GM10847 (cell line): ENCODE results near the gene KRTAP3-2.

Experiments used
- POLR2A ChIP-seq: IDR thresholded peaks from 2 replicates; pipeline ENCODE4 v1.6.1; 2011; ENCODE audit not compliant: insufficient read length; ENCODE audit errors: extremely low read depth

The KRTAP3-2 gene

DNA sequence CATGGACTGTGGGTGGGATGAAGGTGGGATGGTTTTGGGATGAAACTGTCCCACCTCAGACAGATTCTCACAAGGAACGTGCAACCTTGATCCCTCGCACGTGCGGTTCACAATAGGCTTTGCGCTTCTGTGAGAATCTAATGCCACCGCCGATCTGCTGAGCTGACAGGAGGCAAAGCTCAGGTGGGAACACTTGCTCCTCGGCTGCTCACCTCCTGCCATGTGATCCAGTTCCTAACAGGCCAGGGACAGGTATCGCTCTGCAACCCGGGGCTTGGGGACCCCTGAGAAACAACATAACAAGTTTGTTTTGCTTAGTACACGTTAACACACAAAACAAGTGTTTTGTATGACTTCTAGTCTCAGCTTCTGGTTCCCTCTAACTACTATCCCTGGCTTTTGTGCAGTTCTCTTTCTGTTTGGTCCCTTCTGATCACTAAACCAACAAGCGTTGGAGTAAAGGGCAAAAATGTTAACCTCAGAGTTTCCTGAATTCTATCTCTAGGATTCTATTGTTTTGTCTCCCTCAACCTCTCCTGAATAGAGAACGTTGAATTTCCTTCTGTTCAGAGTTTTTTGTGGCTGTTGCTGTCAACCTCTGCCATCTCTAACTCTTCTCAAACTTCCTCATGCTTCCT, 17.0 kb upstream of the KRTAP3-2 start:
- no peak for TF ChIP-seq POLR2A

DNA sequence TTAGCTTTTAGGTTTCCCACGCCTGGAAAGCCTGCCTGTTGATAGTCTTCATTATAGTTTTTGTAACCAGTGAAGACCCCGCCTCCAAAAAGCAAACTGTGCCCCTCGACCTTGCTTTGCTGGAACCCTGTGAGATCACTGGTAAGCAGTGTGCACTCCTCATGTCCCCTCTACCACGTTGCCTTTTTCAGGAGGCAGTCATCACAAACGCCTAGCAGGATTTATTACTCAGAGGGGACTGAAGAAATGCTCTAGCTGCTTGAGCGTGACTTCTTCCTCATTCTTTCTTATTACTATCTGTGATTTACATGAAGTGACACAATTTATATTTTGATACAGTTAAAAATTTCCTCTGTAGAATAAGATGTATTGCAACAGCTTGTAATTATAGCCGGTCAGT, 15.7 kb upstream of the KRTAP3-2 start:
- no peak for TF ChIP-seq POLR2A

DNA sequence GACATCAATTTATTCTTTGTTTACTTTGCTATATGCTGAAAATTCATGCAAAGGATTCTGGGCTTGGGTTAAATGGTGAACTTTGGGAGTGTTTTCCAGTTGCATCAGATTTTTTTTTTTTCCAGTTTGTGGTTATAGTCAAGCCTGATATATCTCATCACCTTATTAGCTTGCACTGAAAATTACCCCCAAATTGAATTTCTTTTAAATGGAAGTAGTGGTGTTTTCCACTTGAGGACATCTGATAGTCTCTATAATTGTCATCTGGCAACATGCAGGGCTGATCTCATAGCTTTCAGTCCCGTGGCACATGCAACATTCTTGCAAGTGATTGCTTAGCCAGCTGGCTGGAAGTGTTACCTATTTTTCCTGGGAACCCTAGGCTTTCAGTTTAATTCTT, 13.9 kb upstream of the KRTAP3-2 start:
- TF ChIP-seq POLR2A: no peak

DNA sequence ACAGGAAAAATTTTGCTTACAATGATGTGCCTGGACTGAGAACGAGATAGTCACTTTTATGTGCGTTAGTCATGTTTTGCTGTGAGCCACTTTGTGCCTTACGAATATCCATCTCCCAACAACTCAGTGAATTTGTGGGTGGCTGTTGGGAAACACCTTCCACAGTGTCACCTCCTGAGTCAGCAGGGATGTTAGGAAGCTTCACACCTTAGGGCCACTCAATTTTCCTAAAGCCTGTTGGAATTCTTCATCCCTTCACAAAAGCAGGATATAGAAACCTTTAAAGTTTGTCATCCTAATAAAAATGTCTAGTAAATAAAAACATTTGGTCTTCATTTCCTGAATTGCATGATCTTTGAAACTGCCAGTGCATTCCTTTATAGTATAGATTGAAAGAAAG, 13.5 kb upstream of the KRTAP3-2 start:
- TF ChIP-seq POLR2A: no peak

DNA sequence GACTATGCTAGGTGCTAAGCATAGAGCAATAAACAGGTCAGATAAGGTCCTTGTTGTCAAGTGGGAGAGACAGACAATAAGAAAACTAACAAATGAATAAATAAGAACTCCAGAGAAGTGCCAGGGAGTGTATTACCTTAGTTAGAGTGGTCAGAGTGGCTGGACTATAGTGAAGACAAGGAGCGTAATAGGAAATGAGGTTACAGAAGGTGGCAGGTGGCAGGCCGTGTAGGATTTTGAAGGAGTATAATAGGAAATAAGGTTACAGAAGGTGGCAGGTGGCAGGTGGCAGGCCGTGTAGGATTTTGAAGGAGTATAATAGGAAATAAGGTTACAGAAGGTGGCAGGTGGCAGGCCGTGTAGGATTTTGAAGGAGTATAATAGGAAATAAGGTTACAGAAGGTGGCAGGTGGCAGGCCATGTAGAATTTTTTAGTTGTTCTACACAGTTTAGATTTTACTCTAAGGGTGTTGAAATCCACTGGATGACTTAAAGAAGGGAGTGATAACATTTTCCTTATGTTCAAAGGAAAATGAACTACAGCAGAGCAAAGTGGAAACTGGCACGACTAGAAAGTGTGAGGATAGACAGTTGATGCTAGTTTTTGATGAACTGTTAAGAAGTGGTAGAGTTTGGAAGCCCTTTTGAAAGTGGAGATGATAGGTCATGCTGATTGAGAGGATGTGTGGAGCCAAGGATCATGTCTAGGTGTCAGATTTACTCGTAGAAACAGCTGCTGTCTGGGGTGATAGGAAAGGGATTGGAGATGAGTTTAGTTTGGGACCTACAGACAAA, 12.8 kb upstream of the KRTAP3-2 start:
- TF ChIP-seq POLR2A: no peak

DNA sequence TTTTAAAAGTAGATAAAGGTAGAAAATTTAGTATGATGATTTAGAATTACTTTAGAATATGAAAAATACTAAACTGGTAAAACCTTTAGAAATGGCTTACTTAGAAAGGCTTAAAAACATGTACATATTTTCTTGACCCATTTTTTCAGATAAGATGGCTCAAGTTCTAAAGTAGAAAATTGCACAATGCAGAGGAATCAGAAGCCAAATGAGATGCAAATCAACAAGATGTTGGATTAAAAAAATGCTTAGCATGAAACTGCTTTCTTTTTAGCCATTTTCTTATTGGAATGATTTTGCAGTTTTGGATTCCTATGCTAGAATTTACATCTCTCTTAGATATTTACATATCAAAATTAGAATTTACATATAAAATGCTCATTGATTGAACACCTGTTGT, 10.7 kb upstream of the KRTAP3-2 start:
- TF ChIP-seq POLR2A: no peak

DNA sequence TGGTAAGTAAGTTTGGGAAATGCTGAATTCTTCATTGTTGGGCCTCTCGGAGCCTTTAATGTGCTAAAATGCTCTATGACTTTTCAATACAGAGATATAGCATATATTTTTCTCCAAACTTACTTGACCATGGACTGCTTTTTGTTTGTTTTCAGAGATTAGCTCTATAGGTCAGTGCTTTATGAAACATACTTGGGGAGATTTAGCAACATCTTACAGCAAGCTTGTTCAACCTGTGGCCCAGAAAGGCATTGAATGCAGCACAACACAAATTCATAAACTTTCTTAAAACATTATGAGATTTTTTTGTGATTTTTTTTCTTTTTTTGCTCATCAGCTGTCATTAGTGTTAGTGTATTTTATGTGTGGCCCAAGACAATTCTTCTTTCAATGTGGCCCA, 10.2 kb upstream of the KRTAP3-2 start:
- TF ChIP-seq POLR2A: no peak

DNA sequence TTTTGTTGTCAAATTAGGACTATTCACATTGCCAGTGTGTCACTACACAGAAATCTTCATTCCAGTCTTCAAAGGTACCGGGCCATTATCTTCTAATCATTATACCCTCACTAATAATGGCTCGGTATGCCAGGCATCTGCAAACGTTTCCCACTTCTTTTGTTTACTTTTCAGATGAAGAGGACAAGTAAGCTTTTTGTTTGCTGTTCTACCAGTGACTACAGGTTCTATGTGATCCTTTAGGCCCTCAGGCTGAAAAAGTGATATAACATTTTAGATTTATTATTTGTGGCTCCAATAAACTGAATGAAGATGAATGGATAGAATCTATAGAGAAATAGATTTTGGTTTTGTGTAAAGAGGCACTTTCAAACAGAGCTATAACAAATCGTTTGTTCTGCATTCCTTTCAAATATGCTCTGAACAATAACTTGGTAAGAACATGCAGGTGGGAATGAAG, 9.6 kb upstream of the KRTAP3-2 start:
- no peak for TF ChIP-seq POLR2A

DNA sequence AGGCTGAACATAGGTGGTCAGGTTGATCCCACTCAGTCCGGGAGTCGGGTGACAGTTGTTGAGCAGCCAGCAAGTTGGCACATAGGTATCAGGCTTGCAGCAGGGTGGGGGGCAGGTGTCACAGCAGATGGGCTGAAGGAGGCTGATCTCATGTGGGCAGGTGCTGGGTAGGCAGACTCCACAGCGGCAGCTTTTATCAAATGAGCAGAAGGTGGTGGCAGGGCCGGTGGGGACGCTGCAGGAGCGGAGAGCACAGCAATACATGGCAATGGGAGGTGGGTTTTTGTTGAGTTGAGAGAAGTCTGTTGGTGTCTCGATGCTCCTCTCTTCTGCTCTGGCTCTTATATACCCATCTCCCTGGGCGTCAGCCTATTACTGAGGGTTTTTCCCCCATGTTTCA, 9.1 kb upstream of the KRTAP3-2 start, which contains the start of gene KRTAP3-1:
TSS of gene KRTAP3-1 (minus strand) at position 318 of the 400 bp plus-strand sequence. CDS start at position 264, 54 bp downstream.
- no peak for TF ChIP-seq POLR2A

DNA sequence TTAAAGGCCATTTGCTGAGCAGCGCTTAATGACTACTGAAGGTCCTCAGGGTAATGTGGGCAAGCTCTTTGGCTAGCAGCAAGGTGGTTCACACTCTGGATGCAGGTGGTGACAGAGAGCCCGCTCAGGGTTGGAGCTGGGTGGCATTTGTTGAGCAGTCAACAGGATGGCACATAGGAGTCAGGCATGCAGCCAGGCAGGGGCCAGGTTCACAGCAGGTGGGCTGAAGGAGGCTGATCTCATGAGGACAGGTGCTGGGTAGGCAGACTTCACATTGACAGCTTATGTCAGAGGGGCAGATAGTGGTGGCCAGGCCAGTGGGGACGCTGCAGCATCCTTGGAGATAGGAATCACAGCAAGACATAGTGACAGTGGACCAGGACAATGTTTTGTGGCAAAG, 4.7 kb upstream of the KRTAP3-2 start:
- no peak for TF ChIP-seq POLR2A

DNA sequence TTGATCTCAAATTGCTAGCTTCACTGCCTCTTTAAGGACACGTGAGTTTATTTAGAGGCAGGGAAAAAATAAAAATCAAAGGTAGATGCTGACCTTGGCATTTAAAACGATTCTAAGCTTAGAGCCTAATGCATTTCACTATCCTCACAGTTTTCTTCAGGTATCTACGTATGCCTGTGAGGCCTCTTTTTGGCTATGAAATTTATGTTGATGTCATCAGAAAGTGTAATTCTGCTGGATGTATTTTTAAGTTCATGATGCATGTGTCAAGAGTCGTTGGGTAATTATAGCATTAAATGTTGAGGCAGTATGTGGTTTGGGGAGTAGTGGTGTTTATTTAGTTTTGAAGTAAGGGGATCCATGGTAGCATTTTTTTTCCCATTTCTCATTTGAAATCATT, 4.2 kb upstream of the KRTAP3-2 start:
- no peak for TF ChIP-seq POLR2A

DNA sequence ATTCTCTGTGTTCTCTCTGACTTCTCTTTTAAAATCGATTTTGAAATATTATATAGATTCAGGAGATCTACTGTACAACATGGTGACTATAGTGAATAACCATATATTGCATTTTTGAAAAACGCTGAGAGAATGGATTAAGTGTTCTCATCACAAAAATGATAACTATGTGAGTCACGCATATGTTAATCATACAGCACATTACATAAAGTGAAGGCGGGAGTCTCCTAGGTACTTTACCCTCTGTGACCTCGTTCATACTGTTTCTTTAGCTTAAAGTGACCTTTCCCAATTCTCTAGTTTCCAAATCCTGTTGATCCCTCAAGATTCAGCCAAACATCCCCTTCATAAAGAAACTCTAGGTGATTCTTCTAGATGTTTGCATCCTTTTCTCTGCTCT, 3.1 kb upstream of the KRTAP3-2 start:
- TF ChIP-seq POLR2A: no peak

DNA sequence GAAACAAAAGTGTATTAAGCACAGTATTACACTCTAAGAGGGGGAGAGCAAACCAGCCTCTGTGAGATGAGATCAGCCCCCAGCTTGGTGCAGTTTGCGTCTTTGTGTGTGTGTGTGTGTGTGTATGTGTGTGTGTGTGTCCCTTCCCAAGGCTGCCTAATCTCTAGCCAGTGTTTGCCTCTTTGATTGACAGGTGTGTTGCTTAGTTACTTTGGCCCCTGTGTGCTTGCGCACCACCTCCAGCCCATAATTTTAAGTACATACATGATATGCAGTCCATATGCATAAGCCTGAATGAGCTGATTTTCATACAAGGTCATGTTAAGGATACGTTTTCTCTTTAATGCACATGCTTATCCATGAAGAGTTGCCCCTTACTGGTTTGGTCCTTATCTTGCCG, 2.1 kb upstream of the KRTAP3-2 start:
- TF ChIP-seq POLR2A: no peak

DNA sequence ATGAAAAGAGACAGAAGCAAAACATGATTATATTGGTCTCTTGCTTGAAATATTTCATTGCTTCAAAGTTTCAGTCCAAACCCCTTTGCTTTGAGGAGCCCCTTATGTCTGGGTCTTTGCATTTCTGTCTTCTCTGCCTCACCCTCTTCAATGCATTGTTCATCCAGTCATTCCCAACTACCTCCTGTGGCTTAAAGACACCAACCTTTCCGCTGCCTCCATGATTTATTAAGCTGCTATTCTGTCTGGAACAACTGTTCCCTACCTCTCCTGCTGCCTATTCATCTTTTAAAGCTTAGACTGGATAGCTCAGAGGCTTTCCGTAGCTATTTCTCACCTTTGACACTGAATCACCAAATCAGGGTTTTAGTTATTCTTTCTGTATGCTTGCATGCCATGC, 2.3 kb downstream of the KRTAP3-2 start:
- TF ChIP-seq POLR2A: no peak

DNA sequence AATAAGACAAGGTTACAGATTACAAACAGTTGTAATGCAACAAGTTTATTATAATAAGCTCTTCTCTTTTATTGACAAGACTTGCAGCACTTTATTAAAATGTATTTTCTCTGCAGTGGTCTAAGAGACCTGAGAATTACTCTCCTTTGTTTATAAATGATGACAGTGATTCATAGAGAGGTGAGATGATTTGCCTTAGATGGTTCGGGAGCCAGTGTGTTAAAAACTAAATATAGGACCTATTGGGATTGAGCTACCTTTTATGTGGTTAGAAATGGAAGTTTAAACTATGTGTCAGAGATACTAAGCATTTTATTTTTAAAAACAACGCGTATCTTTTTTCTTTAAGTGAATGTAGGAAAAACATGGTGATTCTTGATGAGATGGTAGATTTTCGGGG, 2.9 kb downstream of the KRTAP3-2 start:
- TF ChIP-seq POLR2A: no peak

DNA sequence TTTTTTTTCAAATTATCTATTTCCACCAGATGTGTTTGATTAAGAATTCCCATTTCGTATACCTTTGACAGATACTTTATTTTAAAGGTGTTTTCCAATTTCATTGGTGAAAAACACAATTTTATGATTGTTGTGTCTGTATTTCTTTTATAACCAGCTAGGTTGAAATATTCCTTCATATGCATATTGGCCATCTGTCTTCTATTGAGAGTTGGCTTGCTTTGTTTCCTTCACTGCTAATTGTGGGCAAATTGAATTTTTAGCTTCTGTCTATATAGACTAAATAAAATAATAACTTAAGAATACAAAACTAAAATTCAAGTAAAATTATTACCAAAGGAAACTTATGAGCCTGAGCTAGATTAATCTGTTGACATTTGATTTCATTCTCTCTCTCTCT, 4.6 kb downstream of the KRTAP3-2 start:
- TF ChIP-seq POLR2A: no peak

DNA sequence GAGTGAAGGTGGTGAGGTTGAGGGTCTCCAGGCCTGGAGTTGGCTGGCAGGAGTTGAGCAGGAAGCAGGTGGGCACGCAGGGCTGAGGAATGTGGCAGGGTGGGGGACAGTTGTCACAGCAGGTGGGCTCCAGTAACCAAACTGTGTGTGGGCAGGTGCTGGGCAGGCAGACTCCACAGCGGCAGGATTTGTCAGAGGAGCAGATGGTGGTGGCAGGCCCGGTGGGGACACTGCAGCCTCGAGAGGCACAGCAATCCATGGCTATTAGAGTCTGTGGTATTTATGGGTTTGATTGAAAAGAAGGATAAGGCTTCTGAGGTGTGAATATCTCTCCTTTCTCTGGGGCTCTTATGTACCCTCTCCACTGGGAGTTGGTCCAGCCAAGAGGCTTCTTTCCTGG, 5.9 kb downstream of the KRTAP3-2 start, which contains the start of gene KRTAP3-3:
TSS of gene KRTAP3-3 (minus strand) at position 326 of the 400 bp plus-strand sequence. CDS start at position 259, 67 bp downstream.
- TF ChIP-seq POLR2A: no peak
